GM21423 (cell line): Measurements from ENCODE around the gene SHROOM3.
"Not testable (repeated sequence)": the region's sequence is repeated elsewhere in the genome, so short reads cannot be mapped to it uniquely, and the experiment has no call there.

Experiments used
- ATAC-seq: cut with Tn5 transposase; IDR thresholded peaks from one replicate; pipeline ENCODE4 v1.9.1; 2021; ENCODE audit warnings: mild to moderate bottlenecking, moderate library complexity; ENCODE audit not compliant: unreplicated experiment

SHROOM3 gene

GRCh38 chr4:76443376-76443775 is 8.3 kb downstream of the SHROOM3 start:
- ATAC-seq: no peak

- no peak for ATAC-seq
These were observed 10.9 kb downstream of the SHROOM3 start for GRCh38 chr4:76445911-76446310.

- ATAC-seq: no peak
These were observed 12.4 kb downstream of the SHROOM3 start for GRCh38 chr4:76447393-76447851.

- ATAC-seq: no peak
These were observed 13.2 kb downstream of the SHROOM3 start for GRCh38 chr4:76448211-76448610.

GRCh38 chr4:76449362-76449767 is 14.3 kb downstream of the SHROOM3 start:
- no peak for ATAC-seq

- no peak for ATAC-seq
These were observed 14.8 kb downstream of the SHROOM3 start for GRCh38 chr4:76449833-76450232.

- no peak for ATAC-seq
These were observed 18.2 kb downstream of the SHROOM3 start for GRCh38 chr4:76453232-76453631.

- ATAC-seq: not testable (repeated sequence)
These were observed 19.0 kb downstream of the SHROOM3 start for GRCh38 chr4:76454073-76454472.

GRCh38 chr4:76457885-76458284 is 22.9 kb downstream of the SHROOM3 start:
- ATAC-seq: no peak

- no peak for ATAC-seq
These were observed 23.3 kb downstream of the SHROOM3 start for GRCh38 chr4:76458297-76458696.

GRCh38 chr4:76458825-76459224 is 23.8 kb downstream of the SHROOM3 start:
- ATAC-seq: no peak

- ATAC-seq: no peak
These were observed 24.3 kb downstream of the SHROOM3 start for GRCh38 chr4:76459291-76459723.

- no peak for ATAC-seq
These were observed 28.5 kb downstream of the SHROOM3 start for GRCh38 chr4:76463568-76463967.

GRCh38 chr4:76470064-76470463 is 35.0 kb downstream of the SHROOM3 start:
- no peak for ATAC-seq

- ATAC-seq: no peak
These were observed 35.5 kb downstream of the SHROOM3 start for GRCh38 chr4:76470532-76470931.

- ATAC-seq: no peak
These were observed 41.5 kb downstream of the SHROOM3 start for GRCh38 chr4:76476571-76476970.

GRCh38 chr4:76484654-76485053 is 49.6 kb downstream of the SHROOM3 start:
- ATAC-seq: no peak

- no peak for ATAC-seq
These were observed 50.4 kb downstream of the SHROOM3 start for GRCh38 chr4:76485450-76485849.

GRCh38 chr4:76486588-76487276 is 51.7 kb downstream of the SHROOM3 start:
- ATAC-seq: no peak

- ATAC-seq: no peak
These were observed 52.6 kb downstream of the SHROOM3 start for GRCh38 chr4:76487621-76488020.

- no peak for ATAC-seq
These were observed 53.4 kb downstream of the SHROOM3 start for GRCh38 chr4:76488455-76488854.

GRCh38 chr4:76488888-76489685 is 54.1 kb downstream of the SHROOM3 start:
- ATAC-seq: no peak
